NCI-H748 (cell line): ENCODE results near the gene CEMIP2.

Experiments used
- DNase-seq: peaks from one replicate; lab custom pipeline; 2025; ENCODE audit not compliant: unreplicated experiment; lab: John Stamatoyannopoulos, UW

CEMIP2 gene

GRCh38 chr9:71647094-71647591, 121.2 kb downstream of the CEMIP2 start:
- no peak for DNase-seq

- no peak for DNase-seq
These were observed 122.2 kb downstream of the CEMIP2 start for GRCh38 chr9:71646131-71646530.

GRCh38 chr9:71644819-71645362, 123.4 kb downstream of the CEMIP2 start:
- DNase-seq = no peak

- no peak for DNase-seq
These were observed 125.0 kb downstream of the CEMIP2 start for GRCh38 chr9:71643330-71643729.

GRCh38 chr9:71642056-71642455, 126.3 kb downstream of the CEMIP2 start:
- no peak for DNase-seq

- DNase-seq = peak; percentile 7
These were observed 129.7 kb downstream of the CEMIP2 start for GRCh38 chr9:71638627-71639026.

- no peak for DNase-seq
These were observed 130.4 kb downstream of the CEMIP2 start for GRCh38 chr9:71637926-71638325.

- no peak for DNase-seq
These were observed 130.9 kb downstream of the CEMIP2 start for GRCh38 chr9:71637375-71637774.

GRCh38 chr9:71636143-71636839, 132.0 kb downstream of the CEMIP2 start:
- no peak for DNase-seq

GRCh38 chr9:71634752-71635151, 133.6 kb downstream of the CEMIP2 start:
- no peak for DNase-seq
